T-helper 17 cell (primary cell): ENCODE results near the gene BRAT1. TPM values are rescaled to one million over a fixed set of nuclear protein-coding genes. Genes with fewer than 3 reads are reported as not detected.

ENCODE experiments used
- ATAC-seq: fragments of 150-1000 bp; cut with Tn5 transposase; 2 replicates; pipeline ENCODE4 v1.10.0; 2021; ENCODE audit warnings: mild to moderate bottlenecking, moderate library complexity
- DNase-seq, 3 donors: peaks; one replicate each; pipeline versions ENCODE4 v3.0.0 to v3.0.0-alpha.2; 2020 to 2021
- H3K9me3 ChIP-seq: one replicate; pipeline ENCODE4 v1.7.0; 2013; ENCODE audit warnings: low read length, mild to moderate bottlenecking; ENCODE audit not compliant: control insufficient read depth, poor library complexity, severe bottlenecking
- H3K27ac Mint-ChIP-seq: one replicate; pipeline ENCODE4 v1.8.0; 2022; ENCODE audit warnings: mild to moderate bottlenecking, moderate library complexity, mixed read lengths
- H3K27me3 Mint-ChIP-seq: one replicate; pipeline ENCODE4 v1.8.0; 2022; ENCODE audit warnings: mixed read lengths
- H3K36me3 Mint-ChIP-seq: one replicate; pipeline ENCODE4 v1.8.0; 2022; ENCODE audit warnings: low read depth, mixed read lengths
- H3K4me1 Mint-ChIP-seq: one replicate; pipeline ENCODE4 v1.8.0; 2022; ENCODE audit warnings: mild to moderate bottlenecking, mixed read lengths
- H3K4me3 Mint-ChIP-seq: one replicate; pipeline ENCODE4 v1.8.0; 2022; ENCODE audit warnings: mild to moderate bottlenecking, moderate library complexity, mixed read lengths
- total RNA-seq, 4 donors: library from RNA in 2 of 4; stranded (reverse) in 2 of 4; gene quantifications; one replicate each; pipeline ENCODE4 v1.2.3 and lab custom pipeline; 2022 to 2026

The BRAT1 gene
- total RNA-seq, 2 donors from 2014 or later, result 19.5 to 20.5 TPM

- Mint-ChIP-seq H3K4me3 (peak overlapping the region; percentile 80), H3K4me1 (peaks cover 44% of the 10 kb centered on the region), H3K27ac (peak overlapping the region; percentile 83), H3K27me3 (no peaks in the 10 kb centered on the region), H3K36me3 (peaks cover 9% of the 10 kb centered on the region)
- H3K9me3 ChIP-seq, result no peaks in the 10 kb centered on the region
- ATAC-seq (no peak), DNase-seq (peak in 1 of 3 donors; percentile 12)
Measured at GRCh38 chr7:2525658-2526630, 29.4 kb downstream of the BRAT1 start.

DNA sequence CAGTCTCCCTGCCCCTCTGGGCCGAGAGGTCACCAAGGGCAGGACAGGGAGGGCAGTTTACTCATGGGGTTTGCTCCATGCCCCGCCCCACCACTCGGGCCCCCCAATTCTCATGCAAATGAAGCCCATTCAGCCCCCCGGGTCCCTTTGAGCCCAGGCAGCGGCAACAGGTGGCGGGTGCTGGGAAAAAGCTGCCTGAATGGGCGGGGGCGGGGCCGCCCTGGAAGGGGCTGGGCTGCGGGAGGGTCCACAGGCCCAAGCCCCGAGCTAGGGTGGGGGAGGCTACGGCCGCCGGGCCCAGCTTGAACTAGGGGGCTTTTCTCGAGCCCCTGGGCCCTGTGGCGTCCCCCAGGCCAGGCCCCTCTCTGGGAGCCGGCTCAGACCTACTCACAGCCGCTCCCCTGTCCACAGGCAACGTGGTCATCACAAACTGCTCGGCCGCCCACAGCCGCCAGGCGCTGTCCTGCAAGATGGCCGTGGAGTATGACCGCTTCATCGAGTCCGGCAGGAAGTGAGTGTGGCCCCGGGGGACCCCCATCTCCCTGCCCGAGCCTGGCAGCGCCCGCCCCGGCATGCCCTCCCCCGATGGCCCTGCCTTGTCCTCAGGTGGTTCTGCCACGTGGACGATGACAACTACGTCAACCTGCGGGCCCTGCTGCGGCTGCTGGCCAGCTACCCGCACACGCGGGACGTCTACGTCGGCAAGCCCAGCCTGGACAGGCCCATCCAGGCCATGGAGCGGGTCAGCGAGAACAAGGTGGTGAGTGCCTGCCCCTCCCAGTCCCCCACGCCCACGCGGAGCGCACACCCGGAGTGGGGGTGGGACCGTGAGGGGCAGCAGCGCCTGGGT lies 30.3 kb downstream of the BRAT1 start:
- peak overlapping the region; percentile 56 for H3K4me3 Mint-ChIP-seq
- H3K27me3 Mint-ChIP-seq, result no peaks in the 10 kb centered on the region
- no peak for ATAC-seq
- H3K9me3 ChIP-seq, result no peaks in the 10 kb centered on the region
- DNase-seq, result peak in 1 of 3 donors; percentile 14
- H3K27ac Mint-ChIP-seq, result peak overlapping the region; percentile 83
- H3K4me1 Mint-ChIP-seq, result peaks cover 39% of the 10 kb centered on the region
- H3K36me3 Mint-ChIP-seq, result peaks cover 9% of the 10 kb centered on the region

DNA sequence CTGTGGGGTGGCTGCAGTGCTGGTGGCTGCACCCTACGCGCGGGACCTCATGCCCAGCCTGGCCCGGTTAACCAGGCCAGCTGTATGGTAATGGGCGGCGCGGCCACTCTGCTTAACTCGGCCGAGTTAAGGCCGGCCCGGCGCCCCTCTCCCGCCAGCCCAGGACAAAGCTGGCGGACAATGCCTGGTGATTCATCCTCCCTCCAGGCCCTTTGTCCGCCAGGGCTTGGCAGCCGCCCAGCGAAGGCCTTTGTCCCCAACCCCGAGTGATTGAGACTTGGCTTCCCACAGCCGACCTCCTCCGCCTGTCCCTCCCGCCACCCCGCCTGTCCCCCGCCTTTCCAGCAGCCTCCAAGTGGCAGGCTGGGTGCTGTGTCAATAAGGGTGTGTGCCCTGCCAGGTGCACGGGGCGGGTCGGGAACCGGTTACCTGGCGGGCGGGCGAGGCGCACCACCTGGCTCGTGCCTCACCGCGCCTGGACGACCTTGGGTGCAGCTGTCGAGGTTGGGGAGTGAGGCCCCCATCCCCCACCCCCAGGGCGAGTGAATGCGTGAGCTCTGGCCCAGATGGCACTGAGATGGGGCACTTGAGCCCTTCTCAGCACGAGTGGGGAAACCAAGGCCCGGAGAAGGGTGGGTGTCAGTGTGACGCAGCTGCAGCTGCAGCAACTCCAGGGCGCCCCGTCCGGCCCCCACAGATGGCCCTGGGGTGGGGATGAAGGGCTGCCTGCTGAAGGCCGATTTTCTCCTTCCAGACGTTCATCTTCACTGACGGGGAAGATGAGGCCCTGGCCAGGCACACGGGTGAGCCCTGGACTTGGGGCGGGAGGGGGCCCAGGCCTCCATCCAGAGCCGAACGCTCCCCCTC lies 31.1 kb downstream of the BRAT1 start:
- H3K9me3 ChIP-seq, result no peaks in the 10 kb centered on the region
- peak overlapping the region; percentile 94 for H3K27ac Mint-ChIP-seq
- peaks cover 35% of the 10 kb centered on the region for H3K4me1 Mint-ChIP-seq
- ATAC-seq, result no peak
- peaks cover 9% of the 10 kb centered on the region for H3K36me3 Mint-ChIP-seq
- DNase-seq, result peak in 1 of 3 donors; percentile 8
- H3K4me3 Mint-ChIP-seq, result peak overlapping the region; percentile 96
- no peaks in the 10 kb centered on the region for H3K27me3 Mint-ChIP-seq

- Mint-ChIP-seq H3K36me3 (peaks cover 9% of the 10 kb centered on the region), H3K4me1 (peaks cover 35% of the 10 kb centered on the region)
- no peak for ATAC-seq
Measured at GRCh38 chr7:2523461-2523936, 31.8 kb downstream of the BRAT1 start.

GRCh38 chr7:2522780-2523433 lies 32.4 kb downstream of the BRAT1 start:
- peak overlapping the region; percentile 94 for H3K27ac Mint-ChIP-seq
- peaks cover 7% of the 10 kb centered on the region for H3K36me3 Mint-ChIP-seq
- DNase-seq (no peak), ATAC-seq (no peak)
- H3K4me3 Mint-ChIP-seq, result peak overlapping the region; percentile 96
- peaks cover 31% of the 10 kb centered on the region for H3K4me1 Mint-ChIP-seq
- H3K9me3 ChIP-seq, result no peaks in the 10 kb centered on the region
- H3K27me3 Mint-ChIP-seq, result no peaks in the 10 kb centered on the region

More at GRCh38 chr7:2523461-2523936, 31.8 kb downstream of the BRAT1 start:
- H3K9me3 ChIP-seq, result no peaks in the 10 kb centered on the region
- no peak for DNase-seq
- Mint-ChIP-seq H3K27me3 (no peaks in the 10 kb centered on the region), H3K27ac (peak overlapping the region; percentile 94), H3K4me3 (peak overlapping the region; percentile 96)

- Mint-ChIP-seq H3K27ac (peak overlapping the region; percentile 94), H3K27me3 (no peaks in the 10 kb centered on the region), H3K4me3 (peak overlapping the region; percentile 96), H3K4me1 (peaks cover 30% of the 10 kb centered on the region), H3K36me3 (peaks cover 7% of the 10 kb centered on the region)
- H3K9me3 ChIP-seq, result no peaks in the 10 kb centered on the region
- ATAC-seq (peak; percentile 69), DNase-seq (peak; percentile 47 to 70 (median 59))
Measured at GRCh38 chr7:2521952-2522591, 33.3 kb downstream of the BRAT1 start.

- Mint-ChIP-seq H3K4me1 (peaks cover 29% of the 10 kb centered on the region), H3K4me3 (peak overlapping the region; percentile 96), H3K36me3 (peaks cover 7% of the 10 kb centered on the region), H3K27me3 (no peaks in the 10 kb centered on the region), H3K27ac (peak overlapping the region; percentile 94)
- no peaks in the 10 kb centered on the region for H3K9me3 ChIP-seq
- DNase-seq (no peak), ATAC-seq (no peak)
Measured at GRCh38 chr7:2521341-2521745, 34.0 kb downstream of the BRAT1 start.

DNA sequence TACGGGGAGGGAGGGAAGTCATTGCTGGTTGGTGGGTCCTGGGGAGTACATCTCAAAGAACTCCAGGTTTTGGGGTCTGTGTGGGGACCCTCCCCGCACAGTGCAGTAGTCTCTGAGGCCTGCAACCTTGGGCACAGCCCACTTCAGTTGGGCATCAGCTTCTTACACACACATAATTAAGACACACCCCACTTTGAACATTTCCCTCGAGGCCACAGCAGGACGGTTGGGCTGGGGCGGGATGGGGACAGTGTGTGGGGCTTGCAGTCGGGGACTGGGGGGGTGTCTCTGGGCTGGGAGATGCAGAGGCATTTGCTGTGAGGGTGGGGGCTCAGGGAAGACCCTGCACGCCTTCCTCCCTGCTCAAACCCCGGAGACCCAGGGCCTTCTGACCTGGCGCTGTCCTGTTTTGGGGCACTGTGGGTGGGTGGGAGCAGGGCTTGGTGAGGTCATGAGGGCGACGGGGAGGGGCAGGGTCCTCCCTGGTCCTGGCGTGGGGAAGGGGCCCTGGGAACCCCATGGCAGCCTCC lies 34.5 kb downstream of the BRAT1 start:
- H3K4me3 Mint-ChIP-seq, result peak overlapping the region; percentile 96
- H3K36me3 Mint-ChIP-seq, result peaks cover 7% of the 10 kb centered on the region
- no peaks in the 10 kb centered on the region for H3K9me3 ChIP-seq
- ATAC-seq (no peak), DNase-seq (no peak)
- H3K4me1 Mint-ChIP-seq, result peaks cover 24% of the 10 kb centered on the region
- no peaks in the 10 kb centered on the region for H3K27me3 Mint-ChIP-seq
- H3K27ac Mint-ChIP-seq, result peak overlapping the region; percentile 94

GRCh38 chr7:2520131-2520760 lies 35.1 kb downstream of the BRAT1 start:
- ATAC-seq (no peak), DNase-seq (no peak)
- Mint-ChIP-seq H3K36me3 (peaks cover 5% of the 10 kb centered on the region), H3K4me3 (peak overlapping the region; percentile 96), H3K27me3 (no peaks in the 10 kb centered on the region), H3K4me1 (peaks cover 22% of the 10 kb centered on the region), H3K27ac (peak overlapping the region; percentile 94)
- no peaks in the 10 kb centered on the region for H3K9me3 ChIP-seq

DNA sequence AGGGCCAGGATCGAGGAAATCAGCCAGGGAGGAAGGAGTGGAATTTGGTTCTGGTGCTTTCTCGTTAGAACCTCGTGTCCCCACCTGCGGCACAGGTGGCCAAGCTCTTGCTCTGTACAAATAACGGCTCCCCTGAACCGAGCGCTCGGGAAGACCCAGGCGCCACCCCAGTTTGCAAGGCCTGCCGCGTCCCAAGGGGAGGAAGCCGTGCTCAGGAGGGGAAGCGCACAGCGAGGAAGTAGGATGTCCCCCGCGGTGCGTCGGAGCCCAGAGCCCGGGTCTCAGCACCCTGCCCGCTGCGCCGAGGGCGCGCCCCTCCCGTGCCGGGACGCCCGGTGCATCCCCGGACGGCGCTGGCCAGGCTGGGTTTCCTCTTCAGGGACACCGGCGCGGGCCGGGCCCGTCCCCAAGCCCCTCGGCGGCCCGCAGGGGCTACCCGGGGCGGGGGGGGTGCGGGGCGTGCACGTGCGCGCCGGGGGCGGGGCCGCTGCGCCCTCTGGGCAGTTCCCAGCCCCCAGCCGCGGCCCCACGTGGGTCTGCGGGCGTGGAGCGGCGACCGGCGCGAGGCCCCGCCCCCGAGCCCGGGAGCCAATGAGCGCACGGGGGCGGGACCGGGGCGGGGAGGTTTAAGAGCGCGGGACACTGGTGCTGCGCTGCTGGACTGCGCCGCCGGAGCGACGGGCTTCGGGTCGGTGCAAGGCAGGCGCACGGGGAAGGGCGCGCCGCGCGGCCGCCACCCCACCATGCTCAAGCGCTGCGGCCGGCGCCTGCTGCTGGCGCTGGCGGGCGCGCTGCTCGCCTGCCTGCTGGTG lies 36.0 kb downstream of the BRAT1 start, which contains the start of gene LFNG:
Gene LFNG (plus strand): TSS at position 656 of the 812 bp plus-strand sequence. CDS start 88 bp downstream, at position 744.
- DNase-seq (peak; percentile 73 to 89 (median 83)), ATAC-seq (peak; percentile 80)
- H3K4me1 Mint-ChIP-seq, result peaks cover 22% of the 10 kb centered on the region
- H3K4me3 Mint-ChIP-seq, result peak within 1 kb of the TSS; percentile 96
- no peaks in the 10 kb centered on the region for H3K27me3 Mint-ChIP-seq
- H3K9me3 ChIP-seq, result no peaks in the 10 kb centered on the region
- H3K27ac Mint-ChIP-seq, result peak within 1 kb of the TSS; percentile 94
- peaks cover 5% of the 10 kb centered on the region for H3K36me3 Mint-ChIP-seq
